NOMO-1 treated with dmso at 0.1 percent for 144 hours (cell line): ENCODE measurements around the gene RASGRF2.

Experiments used
- DNase-seq: peaks from one replicate; lab custom pipeline; 2025; ENCODE audit not compliant: unreplicated experiment; lab: John Stamatoyannopoulos, UW

Gene RASGRF2

GRCh38 chr5:81195335-81195929, 235.3 kb downstream of the RASGRF2 start:
- no peak for DNase-seq

- DNase-seq: no peak
These were observed 242.5 kb downstream of the RASGRF2 start for GRCh38 chr5:81202655-81203054.

GRCh38 chr5:81203729-81204128, 243.6 kb downstream of the RASGRF2 start:
- DNase-seq: no peak

- DNase-seq: no peak
These were observed 244.0 kb downstream of the RASGRF2 start for GRCh38 chr5:81204205-81204604.

GRCh38 chr5:81205058-81205457, 244.9 kb downstream of the RASGRF2 start:
- DNase-seq: no peak

GRCh38 chr5:81207009-81207408, 246.8 kb downstream of the RASGRF2 start:
- DNase-seq: no peak

- no peak for DNase-seq
These were observed 248.7 kb downstream of the RASGRF2 start for GRCh38 chr5:81208904-81209303.

- no peak for DNase-seq
These were observed 249.2 kb downstream of the RASGRF2 start for GRCh38 chr5:81209386-81209785.

- no peak for DNase-seq
These were observed 249.8 kb downstream of the RASGRF2 start for GRCh38 chr5:81209869-81210493.

GRCh38 chr5:81212211-81212751, 252.1 kb downstream of the RASGRF2 start:
- no peak for DNase-seq

GRCh38 chr5:81213070-81213469, 252.9 kb downstream of the RASGRF2 start:
- no peak for DNase-seq

GRCh38 chr5:81214848-81215247, 254.7 kb downstream of the RASGRF2 start:
- DNase-seq: no peak

- DNase-seq: no peak
These were observed 256.0 kb downstream of the RASGRF2 start for GRCh38 chr5:81216152-81216551.

GRCh38 chr5:81219389-81219788, 259.2 kb downstream of the RASGRF2 start:
- no peak for DNase-seq

GRCh38 chr5:81222285-81222684, 262.1 kb downstream of the RASGRF2 start:
- no peak for DNase-seq

GRCh38 chr5:81225463-81225862, 265.3 kb downstream of the RASGRF2 start:
- DNase-seq: no peak

GRCh38 chr5:81226286-81226685, 266.1 kb downstream of the RASGRF2 start:
- DNase-seq: no peak

- DNase-seq: no peak
These were observed 266.8 kb downstream of the RASGRF2 start for GRCh38 chr5:81226949-81227348.

- DNase-seq: no peak
These were observed 267.9 kb downstream of the RASGRF2 start for GRCh38 chr5:81228084-81228483.

GRCh38 chr5:81230416-81230815, 270.3 kb downstream of the RASGRF2 start:
- no peak for DNase-seq

GRCh38 chr5:81232464-81233079, 272.4 kb downstream of the RASGRF2 start:
- DNase-seq: no peak

- no peak for DNase-seq
These were observed 273.0 kb downstream of the RASGRF2 start, which contains the start of gene CKMT2 for GRCh38 chr5:81233080-81233634. CKMT2 (plus strand) TSS chr5:81233322; CDS start chr5:81251133, 17,811 bp downstream.
